ENCODE measurements around the gene CSTF1.

DNA sequence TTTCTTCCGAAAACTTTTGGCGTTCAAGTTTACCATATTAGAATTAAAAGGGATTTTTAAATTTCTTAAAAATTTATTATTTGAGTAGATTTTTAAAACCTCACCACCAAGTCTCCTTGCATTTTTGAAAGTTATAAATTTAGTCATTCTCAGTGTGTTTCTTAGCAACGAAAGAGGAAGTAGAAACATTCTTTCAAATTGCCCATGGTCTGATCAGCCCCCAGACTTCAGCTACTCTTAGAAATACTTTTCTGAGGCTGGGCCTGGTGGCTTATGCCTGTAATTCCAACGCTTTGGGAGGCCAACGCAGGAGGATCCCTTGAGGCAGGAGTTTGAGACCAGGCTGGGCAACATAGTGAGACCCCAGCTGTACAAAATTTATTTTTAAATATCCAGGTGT is 60.9 kb downstream of the CSTF1 start:
- TF ChIP-seq, protein P1, sequence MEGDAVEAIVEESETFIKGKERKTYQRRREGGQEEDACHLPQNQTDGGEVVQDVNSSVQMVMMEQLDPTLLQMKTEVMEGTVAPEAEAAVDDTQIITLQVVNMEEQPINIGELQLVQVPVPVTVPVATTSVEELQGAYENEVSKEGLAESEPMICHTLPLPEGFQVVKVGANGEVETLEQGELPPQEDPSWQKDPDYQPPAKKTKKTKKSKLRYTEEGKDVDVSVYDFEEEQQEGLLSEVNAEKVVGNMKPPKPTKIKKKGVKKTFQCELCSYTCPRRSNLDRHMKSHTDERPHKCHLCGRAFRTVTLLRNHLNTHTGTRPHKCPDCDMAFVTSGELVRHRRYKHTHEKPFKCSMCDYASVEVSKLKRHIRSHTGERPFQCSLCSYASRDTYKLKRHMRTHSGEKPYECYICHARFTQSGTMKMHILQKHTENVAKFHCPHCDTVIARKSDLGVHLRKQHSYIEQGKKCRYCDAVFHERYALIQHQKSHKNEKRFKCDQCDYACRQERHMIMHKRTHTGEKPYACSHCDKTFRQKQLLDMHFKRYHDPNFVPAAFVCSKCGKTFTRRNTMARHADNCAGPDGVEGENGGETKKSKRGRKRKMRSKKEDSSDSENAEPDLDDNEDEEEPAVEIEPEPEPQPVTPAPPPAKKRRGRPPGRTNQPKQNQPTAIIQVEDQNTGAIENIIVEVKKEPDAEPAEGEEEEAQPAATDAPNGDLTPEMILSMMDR (IDR thresholded peaks at IDR 0.05; ENCODE audit: borderline replicate concordance, extremely low read depth, low read length, poor library complexity, severe bottlenecking), result no peak
- no peak for TF ChIP-seq EZH2 (IDR thresholded peaks at IDR 0.05; ENCODE audit: borderline replicate concordance, low read depth, low read length, severe bottlenecking)
